ENCODE data around the gene ROCK2.

- TF ChIP-seq POLR2A (IDR thresholded peaks at IDR 0.05) (no peak), CTCF (IDR thresholded peaks at IDR 0.05 in 8 of 11, conservative IDR thresholded peaks at IDR 0.05 in 3 of 11) (no peak)
Measured at GRCh38 chr2:11179899-11180298, 164.5 kb downstream of the ROCK2 start.
